ENCODE results near the gene DLX3.

DLX3 gene

GRCh38 chr17:50035421-50035879, 40.4 kb upstream of the DLX3 start:
- H3K36me3 ChIP-seq (ENCODE audit: control insufficient read depth in 5 of 5, insufficient read depth in 5 of 5, low read length in 5 of 5), result no peaks in the 10 kb centered on the region
- H3K4me3 ChIP-seq (ENCODE audit: low read depth in 1 of 5, low read length in 5 of 5), result no peak overlapping the region
- no peak overlapping the region for H3K9ac ChIP-seq (ENCODE audit: low read length in 5 of 5)
- no peaks in the 10 kb centered on the region for H3K9me3 ChIP-seq (ENCODE audit: control insufficient read depth in 5 of 5, low read length in 5 of 5)
- peaks cover 0 to 5% (median 0%) of the 10 kb centered on the region in 5 donors for H3K4me1 ChIP-seq (ENCODE audit: control insufficient read depth in 5 of 5, insufficient read depth in 5 of 5, low read length in 5 of 5)
- H3K27me3 ChIP-seq (ENCODE audit: control insufficient read depth in 5 of 5, insufficient read depth in 4 of 5, low read length in 5 of 5), result peaks cover 0 to 13% (median 3%) of the 10 kb centered on the region in 5 donors
- H3K27ac ChIP-seq (ENCODE audit: low read depth, low read length), result no peak overlapping the region

GRCh38 chr17:50034498-50035364, 39.7 kb upstream of the DLX3 start:
- H3K9ac ChIP-seq (ENCODE audit: low read length in 5 of 5), result no peak overlapping the region
- no peaks in the 10 kb centered on the region for H3K36me3 ChIP-seq (ENCODE audit: control insufficient read depth in 5 of 5, insufficient read depth in 5 of 5, low read length in 5 of 5)
- H3K4me1 ChIP-seq (ENCODE audit: control insufficient read depth in 5 of 5, insufficient read depth in 5 of 5, low read length in 5 of 5), result peaks cover 0 to 5% (median 0%) of the 10 kb centered on the region in 5 donors

GRCh38 chr17:50033316-50033715, 38.3 kb upstream of the DLX3 start:
- Histone ChIP-seq H3K36me3 (ENCODE audit: control insufficient read depth in 5 of 5, insufficient read depth in 5 of 5, low read length in 5 of 5) (no peaks in the 10 kb centered on the region), H3K4me3 (ENCODE audit: low read depth in 1 of 5, low read length in 5 of 5) (no peak overlapping the region), H3K27me3 (ENCODE audit: control insufficient read depth in 5 of 5, insufficient read depth in 4 of 5, low read length in 5 of 5) (peaks cover 7 to 22% (median 12%) of the 10 kb centered on the region in 5 donors), H3K9ac (ENCODE audit: low read length in 5 of 5) (no peak overlapping the region), H3K9me3 (ENCODE audit: control insufficient read depth in 5 of 5, low read length in 5 of 5) (no peaks in the 10 kb centered on the region), H3K4me1 (ENCODE audit: control insufficient read depth in 5 of 5, insufficient read depth in 5 of 5, low read length in 5 of 5) (peaks cover 0 to 5% (median 0%) of the 10 kb centered on the region in 5 donors), H3K27ac (ENCODE audit: low read depth, low read length) (no peak overlapping the region)

More at GRCh38 chr17:50034498-50035364, 39.7 kb upstream of the DLX3 start:
- H3K9me3 ChIP-seq (ENCODE audit: control insufficient read depth in 5 of 5, low read length in 5 of 5), result no peaks in the 10 kb centered on the region
- peaks cover 0 to 13% (median 3%) of the 10 kb centered on the region in 5 donors for H3K27me3 ChIP-seq (ENCODE audit: control insufficient read depth in 5 of 5, insufficient read depth in 4 of 5, low read length in 5 of 5)
- H3K4me3 ChIP-seq (ENCODE audit: low read depth in 1 of 5, low read length in 5 of 5), result no peak overlapping the region
- H3K27ac ChIP-seq (ENCODE audit: low read depth, low read length), result no peak overlapping the region

- Histone ChIP-seq H3K9ac (ENCODE audit: low read length in 5 of 5) (no peak overlapping the region), H3K4me1 (ENCODE audit: control insufficient read depth in 5 of 5, insufficient read depth in 5 of 5, low read length in 5 of 5) (peaks cover 1 to 16% (median 11%) of the 10 kb centered on the region in 5 donors), H3K36me3 (ENCODE audit: control insufficient read depth in 5 of 5, insufficient read depth in 5 of 5, low read length in 5 of 5) (no peaks in the 10 kb centered on the region), H3K4me3 (ENCODE audit: low read depth in 1 of 5, low read length in 5 of 5) (no peak overlapping the region), H3K9me3 (ENCODE audit: control insufficient read depth in 5 of 5, low read length in 5 of 5) (peaks cover 0 to 4% (median 0%) of the 10 kb centered on the region in 5 donors), H3K27ac (ENCODE audit: low read depth, low read length) (no peak overlapping the region), H3K27me3 (ENCODE audit: control insufficient read depth in 5 of 5, insufficient read depth in 4 of 5, low read length in 5 of 5) (peaks cover 16 to 21% (median 19%) of the 10 kb centered on the region in 5 donors)
Observed at GRCh38 chr17:50029185-50029584, 34.2 kb upstream of the DLX3 start.

DNA sequence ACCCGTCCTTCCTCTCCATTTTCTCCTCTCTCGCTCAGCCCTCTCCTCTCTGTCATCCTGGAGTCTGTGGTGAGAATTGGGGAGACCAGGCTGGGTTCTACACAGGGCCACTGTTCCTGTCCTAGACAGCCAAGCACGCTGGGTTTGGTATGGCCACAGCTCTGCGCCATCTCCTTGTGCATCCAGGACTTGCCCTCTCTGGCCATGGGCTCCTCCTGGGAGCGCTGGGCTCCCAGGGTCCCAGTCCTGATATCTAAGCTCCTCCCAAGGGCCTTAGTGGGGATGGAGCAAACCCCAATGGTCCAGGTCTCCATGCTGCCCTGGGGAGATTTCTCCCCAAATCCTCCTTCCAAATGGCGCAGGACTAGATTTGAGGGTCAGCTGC, 33.7 kb upstream of the DLX3 start:
- peaks cover 0 to 4% (median 0%) of the 10 kb centered on the region in 5 donors for H3K9me3 ChIP-seq (ENCODE audit: control insufficient read depth in 5 of 5, low read length in 5 of 5)
- H3K27ac ChIP-seq (ENCODE audit: low read depth, low read length), result no peak overlapping the region
- no peak overlapping the region for H3K4me3 ChIP-seq (ENCODE audit: low read depth in 1 of 5, low read length in 5 of 5)
- peaks cover 1 to 16% (median 11%) of the 10 kb centered on the region in 5 donors for H3K4me1 ChIP-seq (ENCODE audit: control insufficient read depth in 5 of 5, insufficient read depth in 5 of 5, low read length in 5 of 5)
- peaks cover 16 to 21% (median 19%) of the 10 kb centered on the region in 5 donors for H3K27me3 ChIP-seq (ENCODE audit: control insufficient read depth in 5 of 5, insufficient read depth in 4 of 5, low read length in 5 of 5)
- H3K36me3 ChIP-seq (ENCODE audit: control insufficient read depth in 5 of 5, insufficient read depth in 5 of 5, low read length in 5 of 5), result no peaks in the 10 kb centered on the region
- no peak overlapping the region for H3K9ac ChIP-seq (ENCODE audit: low read length in 5 of 5)

DNA sequence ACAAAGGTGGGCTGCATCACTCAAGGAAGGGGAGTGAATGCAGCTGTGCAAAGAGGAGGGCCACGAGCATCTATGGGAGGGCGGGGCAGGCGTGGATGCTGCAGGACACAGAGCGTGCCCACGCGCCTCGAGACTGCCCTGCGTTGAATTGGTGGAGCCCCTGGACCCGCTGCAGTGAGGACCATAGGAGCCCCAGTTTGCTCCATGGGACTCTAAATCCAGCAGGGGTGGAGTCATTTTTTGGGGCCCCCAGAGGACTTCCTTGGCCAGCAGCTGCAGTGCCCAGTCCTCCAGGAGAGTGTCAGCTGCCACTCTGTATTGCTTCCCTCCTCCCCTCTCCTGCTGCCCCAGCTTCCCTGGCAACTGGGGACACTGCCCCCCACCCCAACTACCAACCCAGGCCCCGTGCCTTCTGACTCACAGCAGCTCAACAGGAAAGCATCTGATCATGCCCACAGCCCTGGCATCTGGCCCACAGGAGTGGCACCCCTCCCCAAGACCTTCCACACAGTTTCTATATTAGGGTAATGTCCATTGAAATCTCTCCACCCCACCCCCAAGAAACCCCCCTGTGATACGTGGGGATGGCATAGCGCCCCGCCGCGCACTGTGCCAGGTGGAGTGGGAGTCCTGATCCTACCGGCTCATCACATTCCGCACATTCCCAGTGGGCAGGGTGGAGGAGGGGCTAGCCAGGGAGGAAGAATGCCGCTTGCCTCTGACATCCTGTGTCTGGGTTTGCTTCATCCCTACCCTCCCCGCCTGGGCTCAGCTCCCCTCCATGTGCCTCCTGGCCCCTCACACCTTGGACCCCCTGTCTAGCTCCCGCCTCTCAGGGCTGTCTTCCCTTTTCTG, 33.1 kb upstream of the DLX3 start:
- H3K9ac ChIP-seq (ENCODE audit: low read length in 5 of 5), result no peak overlapping the region
- H3K4me1 ChIP-seq (ENCODE audit: control insufficient read depth in 5 of 5, insufficient read depth in 5 of 5, low read length in 5 of 5), result peaks cover 1 to 17% (median 11%) of the 10 kb centered on the region in 5 donors
- H3K27me3 ChIP-seq (ENCODE audit: control insufficient read depth in 5 of 5, insufficient read depth in 4 of 5, low read length in 5 of 5), result peaks cover 16 to 21% (median 19%) of the 10 kb centered on the region in 5 donors
- peaks cover 0 to 4% (median 0%) of the 10 kb centered on the region in 5 donors for H3K9me3 ChIP-seq (ENCODE audit: control insufficient read depth in 5 of 5, low read length in 5 of 5)
- H3K36me3 ChIP-seq (ENCODE audit: control insufficient read depth in 5 of 5, insufficient read depth in 5 of 5, low read length in 5 of 5), result no peaks in the 10 kb centered on the region
- peak overlapping the region in 1 of 5 donors; percentile 35 for H3K4me3 ChIP-seq (ENCODE audit: low read depth in 1 of 5, low read length in 5 of 5)
- H3K27ac ChIP-seq (ENCODE audit: low read depth, low read length), result no peak overlapping the region

GRCh38 chr17:50027172-50027880, 32.3 kb upstream of the DLX3 start:
- peaks cover 1 to 24% (median 11%) of the 10 kb centered on the region in 5 donors for H3K4me1 ChIP-seq (ENCODE audit: control insufficient read depth in 5 of 5, insufficient read depth in 5 of 5, low read length in 5 of 5)
- H3K27ac ChIP-seq (ENCODE audit: low read depth, low read length), result no peak overlapping the region
- H3K4me3 ChIP-seq (ENCODE audit: low read depth in 1 of 5, low read length in 5 of 5), result peak overlapping the region in 2 of 5 donors; percentile 25 to 35
- no peak overlapping the region for H3K9ac ChIP-seq (ENCODE audit: low read length in 5 of 5)
- peaks cover 0 to 4% (median 0%) of the 10 kb centered on the region in 5 donors for H3K9me3 ChIP-seq (ENCODE audit: control insufficient read depth in 5 of 5, low read length in 5 of 5)
- no peaks in the 10 kb centered on the region for H3K36me3 ChIP-seq (ENCODE audit: control insufficient read depth in 5 of 5, insufficient read depth in 5 of 5, low read length in 5 of 5)
- peaks cover 16 to 21% (median 19%) of the 10 kb centered on the region in 5 donors for H3K27me3 ChIP-seq (ENCODE audit: control insufficient read depth in 5 of 5, insufficient read depth in 4 of 5, low read length in 5 of 5)

GRCh38 chr17:50026837-50027171, 31.8 kb upstream of the DLX3 start:
- Histone ChIP-seq H3K9me3 (ENCODE audit: control insufficient read depth in 5 of 5, low read length in 5 of 5) (peaks cover 0 to 4% (median 0%) of the 10 kb centered on the region in 5 donors), H3K9ac (ENCODE audit: low read length in 5 of 5) (no peak overlapping the region), H3K4me1 (ENCODE audit: control insufficient read depth in 5 of 5, insufficient read depth in 5 of 5, low read length in 5 of 5) (peaks cover 1 to 28% (median 11%) of the 10 kb centered on the region in 5 donors), H3K4me3 (ENCODE audit: low read depth in 1 of 5, low read length in 5 of 5) (peak overlapping the region in 1 of 5 donors; percentile 25), H3K27me3 (ENCODE audit: control insufficient read depth in 5 of 5, insufficient read depth in 4 of 5, low read length in 5 of 5) (peaks cover 18 to 21% (median 19%) of the 10 kb centered on the region in 5 donors), H3K36me3 (ENCODE audit: control insufficient read depth in 5 of 5, insufficient read depth in 5 of 5, low read length in 5 of 5) (no peaks in the 10 kb centered on the region), H3K27ac (ENCODE audit: low read depth, low read length) (no peak overlapping the region)

DNA sequence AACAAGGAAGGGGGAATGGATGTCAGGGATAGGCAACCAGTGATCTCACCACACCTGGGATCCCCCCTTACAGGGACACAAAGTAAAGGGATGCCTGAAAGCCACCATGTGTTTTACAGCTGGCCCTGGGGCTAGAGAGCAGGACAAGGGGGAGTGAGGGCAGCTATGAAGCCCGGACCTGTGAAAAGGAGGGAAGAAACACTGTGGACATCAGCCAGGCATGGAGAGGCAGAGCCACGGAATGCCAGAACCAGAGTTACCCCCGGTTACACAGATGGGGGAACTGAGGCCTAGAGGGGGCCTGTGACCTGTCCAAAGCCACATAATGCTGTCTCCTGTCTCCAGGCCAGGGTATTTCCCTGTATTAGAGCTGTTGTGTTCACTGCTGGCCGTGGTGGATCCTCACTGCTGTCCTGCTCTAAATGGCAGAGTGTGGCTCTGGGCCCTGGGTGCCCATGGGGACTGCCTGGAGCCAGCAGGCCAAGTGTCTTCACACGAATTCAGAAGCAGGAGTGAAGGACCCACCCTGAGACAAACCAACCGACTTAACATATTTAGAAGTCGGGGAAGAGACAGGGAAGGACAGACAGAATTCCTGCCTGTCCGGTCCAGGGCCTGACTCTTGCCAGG, 31.1 kb upstream of the DLX3 start:
- Histone ChIP-seq H3K36me3 (ENCODE audit: control insufficient read depth in 5 of 5, insufficient read depth in 5 of 5, low read length in 5 of 5) (no peaks in the 10 kb centered on the region), H3K9me3 (ENCODE audit: control insufficient read depth in 5 of 5, low read length in 5 of 5) (peaks cover 0 to 4% (median 0%) of the 10 kb centered on the region in 5 donors), H3K4me1 (ENCODE audit: control insufficient read depth in 5 of 5, insufficient read depth in 5 of 5, low read length in 5 of 5) (peaks cover 1 to 28% (median 11%) of the 10 kb centered on the region in 5 donors), H3K27ac (ENCODE audit: low read depth, low read length) (no peak overlapping the region), H3K4me3 (ENCODE audit: low read depth in 1 of 5, low read length in 5 of 5) (no peak overlapping the region), H3K27me3 (ENCODE audit: control insufficient read depth in 5 of 5, insufficient read depth in 4 of 5, low read length in 5 of 5) (peaks cover 18 to 21% (median 19%) of the 10 kb centered on the region in 5 donors), H3K9ac (ENCODE audit: low read length in 5 of 5) (no peak overlapping the region)

Measured in subcutaneous abdominal adipose tissue (tissue), 5 donors.